HepG2 (cell line): Measurements from ENCODE around the gene LRRC25. TPM values are rescaled to one million over a fixed set of nuclear protein-coding genes. Genes with fewer than 3 reads are reported as not detected.

Experiments used
- AGO2 ChIP-seq: fragments of 200-400 bp; formaldehyde crosslinking; optimal IDR thresholded peaks from 2 replicates; pipeline ENCODE3; 2017; ENCODE audit warnings: mild to moderate bottlenecking, low read depth, low read length, moderate library complexity
- ATF7 ChIP-seq, 2 experiments: fragments of 450-650 bp in 1 of 2; sonication (generic) in 1 of 2; formaldehyde crosslinking in 1 of 2; IDR thresholded peaks; 2 replicates each; pipeline versions ENCODE4 v1.4.0 to v1.6.1; 2016 to 2020; ENCODE audit warnings: antibody characterized with exemption in 1 of 2, mild to moderate bottlenecking in 1 of 2, missing genetic modification reagents in 1 of 2
- ETV6 ChIP-seq: sonication (generic); formaldehyde crosslinking; conservative IDR thresholded peaks from 2 replicates; pipeline ENCODE4 v1.4.0; 2020; ENCODE audit warnings: missing genetic modification reagents
- GABPA ChIP-seq, 2 experiments: IDR thresholded peaks; 2 replicates each; pipeline ENCODE4 v1.6.1; 2011 to 2016; ENCODE audit warnings: low read depth in 2 of 2, low read length in 1 of 2, missing biosample characterization in 1 of 2, missing genetic modification characterization in 1 of 2
- HHEX ChIP-seq: IDR thresholded peaks from 2 replicates; pipeline ENCODE4 v1.6.1; 2016; ENCODE audit warnings: control low read depth
- JUN ChIP-seq: sonication (generic); formaldehyde crosslinking; IDR thresholded peaks from 2 replicates; pipeline ENCODE4 v1.4.0; 2020; ENCODE audit warnings: mild to moderate bottlenecking, missing genetic modification reagents
- NFATC3 ChIP-seq: sonication (generic); formaldehyde crosslinking; IDR thresholded peaks from 2 replicates; pipeline ENCODE4 v1.5.1; 2020; ENCODE audit warnings: mild to moderate bottlenecking, missing genetic modification reagents
- PRDM10 ChIP-seq: sonication (generic); formaldehyde crosslinking; IDR thresholded peaks from 2 replicates; pipeline ENCODE4 v1.4.0; 2020; ENCODE audit warnings: low read depth, missing genetic modification reagents
- PRPF4 ChIP-seq: fragments of 200-400 bp; formaldehyde crosslinking; IDR thresholded peaks from 2 replicates; pipeline ENCODE4 v1.6.1; 2016; ENCODE audit warnings: low read length, low read depth; ENCODE audit not compliant: poor library complexity, severe bottlenecking
- RFX1 ChIP-seq: fragments of 450-650 bp; IDR thresholded peaks from 2 replicates; pipeline ENCODE4 v1.6.1; 2017
- RXRB ChIP-seq: IDR thresholded peaks from 2 replicates; pipeline ENCODE4 v1.6.1; 2016; ENCODE audit warnings: borderline replicate concordance, missing genetic modification reagents, missing compliant biosample characterization
- TBL1XR1 ChIP-seq: fragments of 150-350 bp; IDR thresholded peaks from 2 replicates; pipeline ENCODE4 v1.6.1; 2014; ENCODE audit warnings: borderline replicate concordance, low read length; ENCODE audit not compliant: partially characterized antibody
- ZNF10 ChIP-seq: sonication (generic); formaldehyde crosslinking; IDR thresholded peaks from 2 replicates; pipeline ENCODE4 v1.4.0; 2020; ENCODE audit warnings: mild to moderate bottlenecking, low read depth, missing genetic modification reagents, borderline replicate concordance
- ZNF280B ChIP-seq: sonication (generic); formaldehyde crosslinking; IDR thresholded peaks from 2 replicates; pipeline ENCODE4 v1.5.0; 2020; ENCODE audit warnings: missing genetic modification reagents, mild to moderate bottlenecking, borderline replicate concordance
- ZNF432 ChIP-seq: sonication (generic); formaldehyde crosslinking; IDR thresholded peaks from 2 replicates; pipeline ENCODE4 v1.5.0; 2020; ENCODE audit warnings: missing genetic modification reagents, mild to moderate bottlenecking, borderline replicate concordance
- ZNF501 ChIP-seq: sonication (generic); formaldehyde crosslinking; IDR thresholded peaks from 2 replicates; pipeline ENCODE4 v1.5.1; 2020; ENCODE audit warnings: mild to moderate bottlenecking, moderate library complexity, missing genetic modification reagents
- ZNF652 ChIP-seq: IDR thresholded peaks from 2 replicates; pipeline ENCODE4 v1.6.1; 2016; ENCODE audit warnings: low read depth, borderline replicate concordance
- ZNF703 ChIP-seq: sonication (generic); formaldehyde crosslinking; IDR thresholded peaks from 2 replicates; pipeline ENCODE4 v1.5.1; 2020; ENCODE audit warnings: missing genetic modification reagents, mild to moderate bottlenecking, moderate library complexity, borderline replicate concordance
- ZNF839 ChIP-seq: sonication (generic); formaldehyde crosslinking; IDR thresholded peaks from 2 replicates; pipeline ENCODE4 v1.4.0; 2020; ENCODE audit warnings: missing genetic modification reagents, mild to moderate bottlenecking, borderline replicate concordance
- polyA plus RNA-seq, 8 experiments: library from polyadenylated mRNA; depleted of rRNA in 3 of 8; stranded (reverse) in 7 of 8; unstranded in 1 of 8; fragments of >200 nt; fragmentation: Illumina TruSeq in 4 of 8; extraction: Trizol in 4 of 8; gene quantifications; 2 replicates each; pipeline versions ENCODE4 v1.2.1 to v1.2.3, GENCODE V29; 2011 to 2016; ENCODE audit warnings: low read depth in 4 of 8, missing spikeins in 1 of 8, mixed read lengths in 1 of 8; ENCODE audit not compliant: insufficient read depth in 1 of 8
- total RNA-seq, 5 experiments: library from RNA; depleted of rRNA; stranded (reverse); fragments of >200 nt; fragmentation: Illumina TruSeq; extraction: Trizol; gene quantifications; 2 replicates each; pipeline ENCODE4 v1.2.3, GENCODE V29; 2016; ENCODE audit warnings: low read depth in 1 of 5
- TF ChIP-seq, protein P1 (sequence below): sonication (generic); formaldehyde crosslinking; IDR thresholded peaks from 2 replicates; pipeline ENCODE4 v1.4.0; 2020; ENCODE audit warnings: missing genetic modification reagents
- TF ChIP-seq, protein P2 (sequence below): sonication (generic); formaldehyde crosslinking; IDR thresholded peaks from 2 replicates; pipeline ENCODE4 v1.5.0; 2020; ENCODE audit warnings: missing genetic modification reagents, mild to moderate bottlenecking, borderline replicate concordance

LRRC25 gene
- total and polyA plus RNA-seq, 2 of the 13 experiments (the other 11 are each of a cell fraction or from before 2014, with no cell fraction given), result 0.13 to 0.53 TPM

DNA sequence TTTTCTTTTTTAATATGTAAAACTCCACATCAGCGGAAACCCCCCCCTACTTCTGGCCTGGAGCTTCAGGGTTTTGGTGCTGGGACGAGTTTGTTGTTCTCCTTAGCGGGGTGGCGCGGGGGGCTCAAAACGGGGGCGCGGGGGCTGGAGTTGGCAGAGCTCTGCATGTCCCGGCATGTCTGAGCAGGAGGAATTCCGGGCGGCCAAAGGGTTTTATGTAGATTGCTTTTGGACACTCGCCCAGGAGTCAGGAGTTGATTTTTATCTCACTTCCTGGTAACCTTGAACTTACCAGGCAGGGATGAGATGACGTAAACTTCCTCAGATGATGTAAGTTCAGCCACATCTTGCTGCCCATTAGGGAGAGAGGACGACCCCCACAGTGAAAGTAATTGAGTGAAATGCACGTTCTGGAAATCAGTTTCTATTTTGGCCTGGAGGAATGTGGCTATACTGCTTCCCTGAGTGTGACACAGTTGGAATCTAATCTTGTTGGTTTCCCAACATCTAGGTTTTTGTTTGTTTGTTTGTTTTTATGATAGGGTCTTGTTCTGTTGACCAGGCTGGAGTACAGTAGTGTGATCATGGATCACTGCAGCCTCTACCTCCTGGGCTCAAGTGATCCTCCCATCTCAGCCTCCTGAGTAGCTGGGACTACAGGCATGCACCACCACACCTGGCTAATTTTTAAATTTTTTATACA lies 32.4 kb downstream of the LRRC25 start (continued):
- TF ChIP-seq GABPA (IDR thresholded peaks at IDR 0.05; ENCODE audit: low read depth, low read length) (no peak), GABPA (CRISPR knock-in tag; IDR thresholded peaks at IDR 0.05; ENCODE audit: low read depth) (peak; percentile 82), RFX1 (0 out of 2 replicates have a peak, but pooled peaks have one; percentile 3), ZNF703 (CRISPR knock-in tag) (0 out of 2 replicates have a peak, but pooled peaks have one; percentile 34), ZNF10 (CRISPR knock-in tag) (no peak), ATF7 (IDR thresholded peaks at IDR 0.05) (peak; percentile 94), ATF7 (CRISPR knock-in tag; IDR thresholded peaks at IDR 0.05) (peak; percentile 96), JUN (peak; percentile 91), AGO2 (no peak), RXRB (CRISPR knock-in tag) (peak; percentile 97), ZNF652 (CRISPR knock-in tag) (peak; percentile 32; the same call in 1 of the 2 replicates), ZNF432 (no peak), PRPF4 (peak; percentile 16), PRDM10 (CRISPR knock-in tag) (peak; percentile 23; the same call in 1 of the 2 replicates), ZNF501 (CRISPR knock-in tag) (peak; percentile 78), TBL1XR1 (peak; percentile 88), ZNF839 (CRISPR knock-in tag) (no peak), ETV6 (CRISPR knock-in tag) (peak; percentile 65; the same call in 1 of the 2 replicates), ZNF280B (no peak), NFATC3 (CRISPR knock-in tag) (no peak), HHEX (CRISPR knock-in tag) (no peak)
- TF ChIP-seq, protein P1, sequence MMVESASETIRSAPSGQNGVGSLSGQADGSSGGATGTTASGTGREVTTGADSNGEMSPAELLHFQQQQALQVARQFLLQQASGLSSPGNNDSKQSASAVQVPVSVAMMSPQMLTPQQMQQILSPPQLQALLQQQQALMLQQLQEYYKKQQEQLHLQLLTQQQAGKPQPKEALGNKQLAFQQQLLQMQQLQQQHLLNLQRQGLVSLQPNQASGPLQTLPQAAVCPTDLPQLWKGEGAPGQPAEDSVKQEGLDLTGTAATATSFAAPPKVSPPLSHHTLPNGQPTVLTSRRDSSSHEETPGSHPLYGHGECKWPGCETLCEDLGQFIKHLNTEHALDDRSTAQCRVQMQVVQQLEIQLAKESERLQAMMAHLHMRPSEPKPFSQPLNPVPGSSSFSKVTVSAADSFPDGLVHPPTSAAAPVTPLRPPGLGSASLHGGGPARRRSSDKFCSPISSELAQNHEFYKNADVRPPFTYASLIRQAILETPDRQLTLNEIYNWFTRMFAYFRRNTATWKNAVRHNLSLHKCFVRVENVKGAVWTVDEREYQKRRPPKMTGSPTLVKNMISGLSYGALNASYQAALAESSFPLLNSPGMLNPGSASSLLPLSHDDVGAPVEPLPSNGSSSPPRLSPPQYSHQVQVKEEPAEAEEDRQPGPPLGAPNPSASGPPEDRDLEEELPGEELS (CRISPR knock-in tag), result peak; percentile 93
- TF ChIP-seq, protein P2, sequence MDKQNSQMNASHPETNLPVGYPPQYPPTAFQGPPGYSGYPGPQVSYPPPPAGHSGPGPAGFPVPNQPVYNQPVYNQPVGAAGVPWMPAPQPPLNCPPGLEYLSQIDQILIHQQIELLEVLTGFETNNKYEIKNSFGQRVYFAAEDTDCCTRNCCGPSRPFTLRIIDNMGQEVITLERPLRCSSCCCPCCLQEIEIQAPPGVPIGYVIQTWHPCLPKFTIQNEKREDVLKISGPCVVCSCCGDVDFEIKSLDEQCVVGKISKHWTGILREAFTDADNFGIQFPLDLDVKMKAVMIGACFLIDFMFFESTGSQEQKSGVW (CRISPR knock-in tag), result no peak
